ENCODE measurements around the gene PEX11G.

Gene PEX11G

GRCh38 chr19:7492142-7492541, 3.3 kb upstream of the PEX11G start:
- CTCF ChIA-PET = no interaction called here
- TF ChIP-seq FOXK2 (IDR thresholded peaks at IDR 0.05) (no peak), PKNOX1 (IDR thresholded peaks at IDR 0.05) (no peak), ARNT (IDR thresholded peaks at IDR 0.05) (no peak), LEF1 (IDR thresholded peaks at IDR 0.05; ENCODE audit: borderline replicate concordance) (no peak), FOXM1 (IDR thresholded peaks at IDR 0.05; ENCODE audit: borderline replicate concordance) (no peak), HDGF (IDR thresholded peaks at IDR 0.05; ENCODE audit: borderline replicate concordance) (no peak), TARDBP (IDR thresholded peaks at IDR 0.05) (no peak), ZNF384 (IDR thresholded peaks at IDR 0.05) (no peak)
- POLR2A ChIA-PET = interaction anchor here (0.7 kb wide), 1 partner anchor 13 kb away, joined by 3 read pairs; no protein-coding TSS in a partner anchor
- no peak for DNase-seq (ENCODE audit: extremely low spot score)

GRCh38 chr19:7489609-7490044, 792 bp upstream of the PEX11G start:
- DNase-seq (ENCODE audit: extremely low spot score) = no peak
- ChIA-PET POLR2A (interaction anchor here (0.6 to 2.8 kb wide), 5 partner anchors 9 to 339 kb away, joined by 4 to 12 read pairs (median 5); partner anchors contain the start of gene ZNF358), CTCF (no interaction called here)
- TF ChIP-seq SUZ12 (IDR thresholded peaks at IDR 0.05) = no peak
- TF ChIP-seq L3MBTL2 (conservative IDR thresholded peaks at IDR 0.05) = no peak
- no peak for TF ChIP-seq SP1 (IDR thresholded peaks at IDR 0.05)
- TF ChIP-seq FOXM1 (IDR thresholded peaks at IDR 0.05; ENCODE audit: borderline replicate concordance) = no peak
- no peak for TF ChIP-seq PKNOX1 (IDR thresholded peaks at IDR 0.05)
- TF ChIP-seq TARDBP (IDR thresholded peaks at IDR 0.05) = no peak
- TF ChIP-seq LEF1 (IDR thresholded peaks at IDR 0.05; ENCODE audit: borderline replicate concordance) = no peak
- TF ChIP-seq ZNF384 (IDR thresholded peaks at IDR 0.05) = no peak; the same call in 1 of the 2 replicates
- no peak for TF ChIP-seq HDGF (IDR thresholded peaks at IDR 0.05; ENCODE audit: borderline replicate concordance)
- TF ChIP-seq BHLHE40 (IDR thresholded peaks at IDR 0.05; ENCODE audit: borderline replicate concordance) = no peak
- no peak for TF ChIP-seq ARNT (IDR thresholded peaks at IDR 0.05)
- no peak for TF ChIP-seq FOXK2 (IDR thresholded peaks at IDR 0.05)
- no peak for TF ChIP-seq CTBP1 (IDR thresholded peaks at IDR 0.05; ENCODE audit: borderline replicate concordance)
- no peak for TF ChIP-seq ELF4 (IDR thresholded peaks at IDR 0.05)
- no peak for TF ChIP-seq FOXA1 (IDR thresholded peaks at IDR 0.05)
- no peak for TF ChIP-seq NFRKB (IDR thresholded peaks at IDR 0.05)

GRCh38 chr19:7486923-7487322, 1.9 kb downstream of the PEX11G start:
- CTCF ChIA-PET = interaction anchor here (0.9 kb wide), 1 partner anchor 10 kb away, joined by 5 read pairs; a partner anchor contains a TSS
- TF ChIP-seq ZNF384 (IDR thresholded peaks at IDR 0.05) (no peak), FOXA1 (IDR thresholded peaks at IDR 0.05) (no peak), SP1 (IDR thresholded peaks at IDR 0.05) (no peak)
- no peak for DNase-seq (ENCODE audit: extremely low spot score)
- POLR2A ChIA-PET = interaction anchor here (0.9 to 1.4 kb wide), 3 partner anchors 10 to 36 kb away, joined by 3 read pairs; partner anchors contain the start of gene MCOLN1

GRCh38 chr19:7483720-7484201, 5.1 kb downstream of the PEX11G start:
- CTCF ChIA-PET = no interaction called here
- POLR2A ChIA-PET = no interaction called here
- TF ChIP-seq ZNF384 (IDR thresholded peaks at IDR 0.05) = no peak
- TF ChIP-seq FOXK2 (IDR thresholded peaks at IDR 0.05) = no peak
- no peak for TF ChIP-seq SP1 (IDR thresholded peaks at IDR 0.05)
- TF ChIP-seq FOXA1 (IDR thresholded peaks at IDR 0.05) = no peak
- TF ChIP-seq ELF4 (IDR thresholded peaks at IDR 0.05) = no peak
- TF ChIP-seq ARNT (IDR thresholded peaks at IDR 0.05) = no peak
- TF ChIP-seq LEF1 (IDR thresholded peaks at IDR 0.05; ENCODE audit: borderline replicate concordance) = no peak
- no peak for TF ChIP-seq CTBP1 (IDR thresholded peaks at IDR 0.05; ENCODE audit: borderline replicate concordance)
- no peak for TF ChIP-seq L3MBTL2 (conservative IDR thresholded peaks at IDR 0.05)
- TF ChIP-seq FOXM1 (IDR thresholded peaks at IDR 0.05; ENCODE audit: borderline replicate concordance) = no peak
- TF ChIP-seq SUZ12 (IDR thresholded peaks at IDR 0.05) = no peak
- no peak for TF ChIP-seq PKNOX1 (IDR thresholded peaks at IDR 0.05)
- TF ChIP-seq HDGF (IDR thresholded peaks at IDR 0.05; ENCODE audit: borderline replicate concordance) = no peak
- TF ChIP-seq BHLHE40 (IDR thresholded peaks at IDR 0.05; ENCODE audit: borderline replicate concordance) = no peak
- no peak for TF ChIP-seq TARDBP (IDR thresholded peaks at IDR 0.05)
- no peak for TF ChIP-seq NFRKB (IDR thresholded peaks at IDR 0.05)
- no peak for DNase-seq (ENCODE audit: extremely low spot score)

GRCh38 chr19:7482584-7483439, 6.0 kb downstream of the PEX11G start:
- no peak for DNase-seq (ENCODE audit: extremely low spot score)
- POLR2A ChIA-PET = no interaction called here
- CTCF ChIA-PET = no interaction called here
- TF ChIP-seq SUZ12 (IDR thresholded peaks at IDR 0.05) (no peak), ELF4 (IDR thresholded peaks at IDR 0.05) (no peak)

GRCh38 chr19:7480970-7481255, 7.9 kb downstream of the PEX11G start:
- no peak for DNase-seq (ENCODE audit: extremely low spot score)
- ChIA-PET CTCF (no interaction called here), POLR2A (interaction anchor here (0.9 to 1.9 kb wide), 3 partner anchors 9 to 382 kb away, joined by 4 to 5 read pairs (median 4); partner anchors contain the start of genes MCOLN1 and PEX11G)
- no peak for TF ChIP-seq ZNF384 (IDR thresholded peaks at IDR 0.05)
- TF ChIP-seq FOXM1 (IDR thresholded peaks at IDR 0.05; ENCODE audit: borderline replicate concordance) = no peak
- TF ChIP-seq LEF1 (IDR thresholded peaks at IDR 0.05; ENCODE audit: borderline replicate concordance) = no peak
- TF ChIP-seq SP1 (IDR thresholded peaks at IDR 0.05) = no peak
- no peak for TF ChIP-seq CTBP1 (IDR thresholded peaks at IDR 0.05; ENCODE audit: borderline replicate concordance)
